MM.1S (cell line): ENCODE measurements around the gene RFPL1.

Experiments
- DNase-seq: peaks from one replicate; pipeline ENCODE4 v3.0.0-alpha.2; 2015
- H2AFZ ChIP-seq: fragments of 300-600 bp; sonication (generic); 2 replicates; pipeline ENCODE4 v1.6.0; 2016; ENCODE audit warnings: antibody characterized with exemption, low read length
- H3F3A ChIP-seq: fragments of 300-600 bp; sonication (generic); 2 replicates; pipeline ENCODE4 v1.6.1; 2016; ENCODE audit warnings: mild to moderate bottlenecking, antibody characterized with exemption, low read length, moderate library complexity, mixed read lengths; ENCODE audit not compliant: insufficient read depth
- H3K27ac ChIP-seq: fragments of 300-600 bp; sonication (generic); 2 replicates; pipeline ENCODE4 v1.5.1; 2016; ENCODE audit warnings: mild to moderate bottlenecking, low read length
- H3K27me3 ChIP-seq: fragments of 300-600 bp; sonication (generic); replicated peaks from 2 replicates; pipeline ENCODE4 v1.6.0; 2016; ENCODE audit warnings: low read length; ENCODE audit not compliant: insufficient read depth
- H3K36me3 ChIP-seq: fragments of 300-600 bp; sonication (generic); replicated peaks from 2 replicates; pipeline ENCODE4 v1.6.1; 2016; ENCODE audit warnings: mild to moderate bottlenecking, low read length, mixed read lengths; ENCODE audit not compliant: insufficient read depth
- H3K4me1 ChIP-seq: fragments of 300-600 bp; sonication (generic); 2 replicates; pipeline ENCODE4 v1.6.1; 2016; ENCODE audit warnings: low read length, mixed read lengths
- H3K4me2 ChIP-seq: fragments of 300-600 bp; sonication (generic); 2 replicates; pipeline ENCODE4 v1.6.0; 2016; ENCODE audit warnings: low read depth, low read length
- H3K4me3 ChIP-seq: fragments of 300-600 bp; sonication (generic); 2 replicates; pipeline ENCODE4 v1.5.1; 2016; ENCODE audit warnings: low read length, mixed read lengths
- H3K79me2 ChIP-seq: fragments of 300-600 bp; sonication (generic); 2 replicates; pipeline ENCODE4 v1.6.1; 2016; ENCODE audit warnings: mixed run types, low read length, mixed read lengths
- H3K9ac ChIP-seq: fragments of 300-600 bp; sonication (generic); 2 replicates; pipeline ENCODE4 v1.6.1; 2016; ENCODE audit warnings: low read length, mixed read lengths
- H3K9me2 ChIP-seq: fragments of 300-600 bp; sonication (generic); replicated peaks from 2 replicates; pipeline ENCODE4 v1.6.1; 2016; ENCODE audit warnings: mild to moderate bottlenecking, low read length, mixed read lengths; ENCODE audit not compliant: insufficient read depth
- H3K9me3 ChIP-seq: fragments of 300-600 bp; sonication (generic); replicated peaks from 2 replicates; pipeline ENCODE4 v1.6.1; 2016; ENCODE audit warnings: mild to moderate bottlenecking, low read length, mixed read lengths; ENCODE audit not compliant: insufficient read depth
- H4K20me1 ChIP-seq: fragments of 300-600 bp; sonication (generic); 2 replicates; pipeline ENCODE4 v1.6.1; 2016; ENCODE audit warnings: mild to moderate bottlenecking, low read length, moderate library complexity, mixed read lengths; ENCODE audit not compliant: insufficient read depth
- EZH2 ChIP-seq: fragments of 300-600 bp; sonication (generic); optimal IDR thresholded peaks from 2 replicates; pipeline ENCODE3; 2017; ENCODE audit warnings: low read depth, mild to moderate bottlenecking, antibody characterized with exemption, low read length, mixed read lengths
- EZH2phosphoT487 ChIP-seq: fragments of 300-600 bp; sonication (generic); IDR thresholded peaks from 2 replicates; pipeline ENCODE4 v1.6.1; 2018; ENCODE audit warnings: antibody characterized with exemption, low read length
- TF ChIP-seq, protein P1 (sequence below): fragments of 300-600 bp; sonication (generic); IDR thresholded peaks from 2 replicates; pipeline ENCODE4 v1.5.1; 2016; ENCODE audit warnings: antibody characterized with exemption, low read length, mixed read lengths

The RFPL1 gene

DNA sequence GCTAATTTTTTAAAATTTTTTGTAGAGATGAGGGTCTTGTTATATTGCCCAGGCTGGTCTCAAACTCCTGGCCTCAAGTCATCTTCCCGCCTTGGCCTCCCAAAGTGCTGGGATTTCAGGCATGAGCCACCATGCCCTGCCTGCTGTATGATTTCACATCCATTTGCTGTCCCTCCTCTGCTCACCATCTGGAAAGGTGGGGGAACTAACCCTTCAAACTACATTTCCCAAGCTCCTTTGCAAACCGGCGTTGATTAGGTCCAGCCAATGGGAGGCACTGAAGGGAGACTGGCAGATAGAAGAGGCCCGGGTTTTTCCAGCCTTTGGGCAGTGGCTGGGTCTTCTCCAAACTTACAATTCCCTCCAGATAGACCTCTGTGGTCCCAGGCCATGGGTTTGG is 19.3 kb downstream of the RFPL1 start:
- peak; percentile 47 for DNase-seq
- Histone ChIP-seq H2AFZ (0 out of 2 replicates have a peak overlapping the region, but pooled peaks have one; percentile 3), H3K27ac (no peak overlapping the region)

DNA sequence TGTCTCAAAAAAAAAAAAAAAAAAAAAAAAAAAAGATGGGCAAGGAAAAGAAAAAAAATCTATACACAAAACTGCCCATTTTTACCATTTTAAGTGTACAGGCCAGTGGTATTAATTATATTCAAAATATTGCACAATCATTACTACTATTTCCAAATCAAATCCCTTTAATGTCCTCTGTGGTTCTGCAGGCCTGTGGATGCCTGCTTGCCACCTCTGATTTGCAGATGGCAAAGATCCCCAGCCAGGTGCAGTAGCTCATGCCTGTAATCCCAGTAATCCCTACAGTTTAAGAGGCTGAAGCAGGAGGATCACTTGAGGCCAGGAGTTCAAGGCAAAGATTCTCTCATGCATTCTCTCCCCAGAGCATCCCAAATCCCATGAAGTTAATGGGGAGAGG is 20.2 kb downstream of the RFPL1 start:
- TF ChIP-seq EZH2 (no peak), EZH2phosphoT487 (no peak)
- TF ChIP-seq, protein P1, sequence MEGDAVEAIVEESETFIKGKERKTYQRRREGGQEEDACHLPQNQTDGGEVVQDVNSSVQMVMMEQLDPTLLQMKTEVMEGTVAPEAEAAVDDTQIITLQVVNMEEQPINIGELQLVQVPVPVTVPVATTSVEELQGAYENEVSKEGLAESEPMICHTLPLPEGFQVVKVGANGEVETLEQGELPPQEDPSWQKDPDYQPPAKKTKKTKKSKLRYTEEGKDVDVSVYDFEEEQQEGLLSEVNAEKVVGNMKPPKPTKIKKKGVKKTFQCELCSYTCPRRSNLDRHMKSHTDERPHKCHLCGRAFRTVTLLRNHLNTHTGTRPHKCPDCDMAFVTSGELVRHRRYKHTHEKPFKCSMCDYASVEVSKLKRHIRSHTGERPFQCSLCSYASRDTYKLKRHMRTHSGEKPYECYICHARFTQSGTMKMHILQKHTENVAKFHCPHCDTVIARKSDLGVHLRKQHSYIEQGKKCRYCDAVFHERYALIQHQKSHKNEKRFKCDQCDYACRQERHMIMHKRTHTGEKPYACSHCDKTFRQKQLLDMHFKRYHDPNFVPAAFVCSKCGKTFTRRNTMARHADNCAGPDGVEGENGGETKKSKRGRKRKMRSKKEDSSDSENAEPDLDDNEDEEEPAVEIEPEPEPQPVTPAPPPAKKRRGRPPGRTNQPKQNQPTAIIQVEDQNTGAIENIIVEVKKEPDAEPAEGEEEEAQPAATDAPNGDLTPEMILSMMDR, result no peak
- no peaks in the 10 kb centered on the region for H3K4me1 ChIP-seq
- no peak overlapping the region for H2AFZ ChIP-seq
- H3K9ac ChIP-seq, result no peak overlapping the region
- H3K4me3 ChIP-seq, result no peak overlapping the region
- no peak for DNase-seq
- no peaks in the 10 kb centered on the region for H3K79me2 ChIP-seq
- no peaks in the 10 kb centered on the region for H3K9me3 ChIP-seq
- H3K36me3 ChIP-seq, result no peaks in the 10 kb centered on the region
- H3F3A ChIP-seq, result no peaks in the 10 kb centered on the region
- H3K9me2 ChIP-seq, result no peaks in the 10 kb centered on the region
- H3K27me3 ChIP-seq, result no peaks in the 10 kb centered on the region
- no peaks in the 10 kb centered on the region for H4K20me1 ChIP-seq
- no peak overlapping the region for H3K27ac ChIP-seq
- no peak overlapping the region for H3K4me2 ChIP-seq

More for the DNA sequence above, 19.3 kb downstream of the RFPL1 start:
- H3K36me3 ChIP-seq, result no peaks in the 10 kb centered on the region
- no peak overlapping the region for H3K9ac ChIP-seq
- no peaks in the 10 kb centered on the region for H3K27me3 ChIP-seq
- no peaks in the 10 kb centered on the region for H3F3A ChIP-seq
- TF ChIP-seq EZH2 (no peak), EZH2phosphoT487 (no peak)
- TF ChIP-seq, protein P1, result no peak
- no peaks in the 10 kb centered on the region for H3K4me1 ChIP-seq
- no peaks in the 10 kb centered on the region for H3K9me2 ChIP-seq
- no peaks in the 10 kb centered on the region for H4K20me1 ChIP-seq
- H3K4me2 ChIP-seq, result no peak overlapping the region
- H3K9me3 ChIP-seq, result no peaks in the 10 kb centered on the region
- H3K79me2 ChIP-seq, result no peaks in the 10 kb centered on the region
- no peak overlapping the region for H3K4me3 ChIP-seq

DNA sequence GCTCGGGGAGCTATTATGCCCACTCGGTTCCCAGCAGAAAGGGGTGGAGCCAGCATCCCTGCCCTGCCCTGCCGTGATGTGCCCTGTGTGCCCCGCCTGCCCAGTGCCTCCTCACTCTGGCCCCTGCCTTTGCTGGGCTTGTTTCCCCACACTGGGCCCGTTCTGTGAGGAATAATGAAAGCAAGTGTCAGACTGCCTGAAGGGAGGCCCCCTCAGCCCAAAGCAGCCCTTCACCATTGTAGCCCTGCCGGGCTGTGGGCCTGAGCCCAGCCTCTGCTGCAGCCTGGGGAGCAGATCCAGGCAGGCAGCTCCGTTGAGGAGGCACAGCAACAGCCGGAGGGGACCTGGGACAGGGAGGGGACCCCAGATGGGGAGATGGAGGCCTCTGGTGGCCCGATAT is 21.4 kb downstream of the RFPL1 start:
- Histone ChIP-seq H3K4me1 (no peaks in the 10 kb centered on the region), H3K9ac (no peak overlapping the region), H3K9me3 (no peaks in the 10 kb centered on the region), H3K4me2 (no peak overlapping the region), H3F3A (no peaks in the 10 kb centered on the region), H3K27me3 (no peaks in the 10 kb centered on the region), H3K27ac (no peak overlapping the region), H3K9me2 (no peaks in the 10 kb centered on the region), H3K79me2 (no peaks in the 10 kb centered on the region), H3K36me3 (no peaks in the 10 kb centered on the region), H3K4me3 (no peak overlapping the region), H2AFZ (no peak overlapping the region), H4K20me1 (no peaks in the 10 kb centered on the region)
- no peak for DNase-seq
- TF ChIP-seq, protein P1, result no peak
- no peak for TF ChIP-seq EZH2phosphoT487
- TF ChIP-seq EZH2, result no peak
